Measurements from ENCODE around the gene CD164.
"Not testable (repeated sequence)": the region's sequence is repeated elsewhere in the genome, so short reads cannot be mapped to it uniquely, and the experiment has no call there.

The CD164 gene

DNA sequence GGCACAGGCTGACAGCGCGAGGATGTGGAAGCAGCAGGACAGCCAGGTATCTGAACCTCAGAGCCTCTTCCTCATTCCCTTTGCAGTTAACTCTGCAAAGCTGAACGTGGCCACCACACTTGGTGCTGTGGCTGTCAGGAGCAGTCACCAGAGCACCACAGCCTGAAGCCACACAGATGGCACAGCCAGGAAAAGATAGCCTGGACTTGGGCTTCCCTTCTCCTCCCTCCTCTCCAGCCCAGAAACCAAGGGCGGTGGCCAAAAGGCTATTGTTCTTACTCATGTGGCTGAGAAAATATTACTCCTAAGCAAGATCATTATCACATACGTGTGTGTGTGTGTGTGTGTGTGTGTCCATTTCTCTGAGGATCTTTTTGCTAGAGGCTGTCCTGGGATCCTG, 39.8 kb downstream of the CD164 start:
- FAIRE-seq, result no peak

DNA sequence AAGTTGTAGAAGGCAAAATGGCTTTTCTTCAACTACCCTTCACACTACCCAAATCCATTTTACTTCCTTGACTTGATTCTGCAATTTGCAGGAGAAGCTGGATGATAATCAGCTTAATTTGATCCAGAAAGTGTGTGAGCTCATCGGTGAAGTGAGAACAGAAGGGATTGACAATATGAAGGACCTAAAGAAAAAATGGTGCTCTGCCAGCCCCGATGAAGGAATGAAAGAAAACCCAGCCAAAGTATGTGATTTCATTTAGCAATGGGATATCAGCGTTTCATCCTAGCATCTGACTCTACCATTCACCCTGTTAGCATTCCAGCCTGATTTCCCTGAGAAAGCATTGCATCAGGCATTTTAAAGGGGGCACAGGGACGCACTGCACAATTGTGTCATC, 41.5 kb downstream of the CD164 start:
- FAIRE-seq, result no peak

DNA sequence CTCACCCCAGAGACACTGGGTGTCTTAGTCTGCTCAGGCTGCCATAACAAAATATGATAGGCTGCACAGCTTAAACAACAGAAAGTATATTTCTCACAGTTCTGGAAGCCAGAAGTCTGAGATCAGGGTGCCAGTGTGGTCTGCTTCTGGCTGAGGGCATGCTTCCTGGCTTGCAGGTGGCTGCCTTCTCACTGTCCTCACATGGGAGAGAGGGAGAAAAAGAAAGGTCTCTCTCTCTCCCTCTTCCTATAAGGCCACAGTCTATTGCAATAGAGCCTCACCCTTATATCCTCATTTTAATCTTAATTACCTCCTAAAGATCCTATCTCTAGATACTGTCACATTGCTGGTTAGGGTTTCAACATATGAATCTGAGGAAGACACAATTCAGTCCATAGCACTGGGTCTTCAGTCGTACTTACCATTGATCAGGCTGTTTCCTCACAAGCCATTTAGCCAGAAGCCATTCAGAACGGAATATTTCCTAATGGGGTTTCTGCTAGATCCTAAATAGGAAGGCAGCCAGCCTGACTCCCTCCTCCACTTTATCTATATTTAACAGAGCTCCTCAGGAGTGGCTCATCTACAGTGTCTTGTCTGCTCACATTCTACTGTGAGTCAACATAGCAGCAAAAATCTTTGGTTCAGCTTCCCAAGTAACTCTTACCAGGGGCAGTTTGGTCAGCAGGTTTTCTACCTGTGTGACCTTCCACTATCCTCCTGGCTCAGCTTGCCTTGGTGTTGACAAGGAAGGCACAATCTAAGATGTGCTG, 42.2 kb downstream of the CD164 start:
- no peak for FAIRE-seq

DNA sequence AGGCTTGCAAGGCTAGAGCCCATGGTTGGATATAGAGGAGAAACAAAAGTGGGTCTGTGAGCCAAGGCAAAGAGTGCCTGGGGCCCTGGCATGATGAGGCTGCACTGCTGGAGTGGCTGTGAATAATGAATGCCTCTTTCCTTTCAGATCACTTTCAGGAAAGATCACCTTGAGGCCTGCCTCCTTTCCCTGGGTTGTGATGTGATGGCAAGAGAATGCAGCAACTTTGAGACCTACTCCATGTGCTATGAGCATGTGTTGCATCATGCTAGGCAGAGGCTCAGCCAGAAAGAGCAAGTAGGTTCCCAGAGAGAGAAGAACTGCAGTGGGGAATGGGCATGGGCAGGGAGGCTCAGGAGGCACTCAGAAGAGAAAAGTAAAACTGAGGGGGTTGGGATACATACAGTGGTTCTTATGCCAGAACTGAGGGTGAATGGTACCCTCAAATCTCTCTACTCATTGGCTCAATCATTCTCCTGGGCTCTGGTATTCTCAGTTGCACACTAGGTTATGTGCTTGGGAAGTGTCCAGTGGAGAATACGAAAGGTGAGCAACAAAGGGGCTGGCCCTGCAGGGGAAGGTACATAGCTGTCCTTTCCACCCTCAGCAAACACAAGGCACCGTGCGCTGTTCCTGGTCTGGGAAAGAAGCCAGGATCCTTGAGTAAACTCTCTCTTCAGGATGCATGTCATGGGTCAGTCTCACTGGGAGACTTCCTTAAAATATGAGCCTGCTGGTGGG, 45.9 kb downstream of the CD164 start:
- FAIRE-seq, result no peak

DNA sequence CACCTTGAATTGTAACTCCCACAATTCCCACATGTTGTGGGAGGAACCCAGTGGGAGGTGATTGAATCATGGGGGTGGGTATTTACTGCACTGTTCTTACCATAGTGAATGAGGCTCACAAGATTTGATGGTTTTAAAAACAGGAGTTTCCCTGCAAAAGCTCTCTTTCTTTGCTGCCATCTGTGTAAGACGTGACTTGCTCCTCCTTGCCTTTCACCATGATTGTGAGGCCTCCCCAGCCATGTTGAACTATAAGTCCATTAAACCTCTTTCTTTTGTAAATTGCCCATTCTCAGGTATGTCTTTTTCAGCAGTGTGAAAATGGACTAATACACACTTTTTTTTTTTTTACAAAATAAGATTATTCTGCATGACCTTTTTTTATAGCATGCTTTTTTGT, 48.4 kb downstream of the CD164 start:
- not testable (repeated sequence) for FAIRE-seq

DNA sequence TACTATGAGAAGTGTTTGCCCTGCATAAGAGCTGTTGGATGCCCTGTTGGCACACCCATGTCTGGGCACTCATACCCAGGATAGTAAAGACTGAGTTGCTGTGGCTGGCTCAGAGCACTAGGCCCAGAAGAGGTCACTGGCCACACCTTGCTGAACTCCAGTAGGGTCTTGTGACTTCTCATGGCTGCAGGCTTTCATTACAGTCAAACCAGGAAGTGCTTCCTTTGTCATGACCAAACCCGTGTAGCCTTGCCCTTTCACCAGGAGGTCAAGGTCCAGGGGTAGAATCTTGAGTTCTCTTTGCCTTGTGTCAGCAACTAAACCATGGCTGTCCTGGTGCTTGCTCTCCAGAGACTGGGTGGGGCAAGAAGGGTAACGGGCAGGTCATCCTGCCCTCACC, 49.5 kb downstream of the CD164 start:
- no peak for FAIRE-seq

DNA sequence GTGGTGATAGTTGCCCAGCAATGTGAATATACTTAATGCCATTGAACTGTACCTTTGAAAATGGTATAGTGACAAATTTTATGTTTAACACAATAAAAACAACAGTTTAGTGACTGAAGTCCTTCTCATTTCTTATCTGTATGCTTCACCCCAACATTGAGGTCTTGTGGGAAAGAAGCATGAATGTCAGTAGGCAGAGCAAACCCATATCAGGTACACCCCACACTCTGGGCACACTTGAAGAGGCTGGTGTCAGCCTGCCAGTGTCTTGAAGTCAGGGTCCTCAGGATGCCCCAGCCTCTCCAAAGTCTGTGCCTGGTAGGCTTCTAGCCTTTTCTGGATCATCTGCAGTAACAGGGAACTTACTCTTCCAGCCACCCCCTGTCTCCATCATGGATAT, 51.2 kb downstream of the CD164 start:
- no peak for FAIRE-seq

DNA sequence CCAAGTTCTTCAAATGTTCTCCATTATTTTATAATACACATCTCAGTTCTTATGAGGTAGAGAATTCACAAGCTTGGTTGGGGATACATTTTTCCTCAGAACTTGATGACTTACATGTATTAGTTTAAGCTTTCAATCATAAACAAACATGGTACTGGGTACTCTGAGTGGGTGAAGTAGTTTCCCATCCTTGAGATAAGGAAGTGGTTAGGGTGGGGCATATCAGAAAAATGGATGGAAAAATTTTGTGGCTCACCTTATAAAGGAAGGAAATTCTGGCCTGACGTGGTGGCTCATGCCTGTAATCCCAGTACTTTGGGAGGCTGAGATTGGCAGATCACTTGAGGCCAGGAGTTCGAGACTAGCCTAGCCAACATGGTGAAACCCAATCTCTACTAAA, 52.0 kb downstream of the CD164 start:
- no peak for FAIRE-seq

DNA sequence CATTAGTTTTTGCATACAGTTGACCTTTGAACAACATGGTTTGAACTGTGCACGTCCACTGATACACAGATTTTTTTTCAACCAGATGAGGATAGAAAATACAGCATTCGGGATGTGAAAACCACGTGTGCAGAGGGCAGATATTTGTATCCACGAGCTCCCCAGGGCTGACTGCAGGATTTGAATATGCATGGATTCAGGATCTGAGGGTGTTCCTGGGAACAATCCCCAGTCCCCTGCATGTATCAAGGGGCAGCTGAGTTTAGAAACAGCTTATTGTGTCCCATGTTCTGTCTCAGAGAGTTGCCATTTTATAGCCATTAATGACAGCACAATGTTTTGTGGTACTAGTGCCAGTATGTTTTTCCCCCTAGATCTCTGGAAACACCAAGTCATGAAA, 53.6 kb downstream of the CD164 start:
- FAIRE-seq, result no peak

DNA sequence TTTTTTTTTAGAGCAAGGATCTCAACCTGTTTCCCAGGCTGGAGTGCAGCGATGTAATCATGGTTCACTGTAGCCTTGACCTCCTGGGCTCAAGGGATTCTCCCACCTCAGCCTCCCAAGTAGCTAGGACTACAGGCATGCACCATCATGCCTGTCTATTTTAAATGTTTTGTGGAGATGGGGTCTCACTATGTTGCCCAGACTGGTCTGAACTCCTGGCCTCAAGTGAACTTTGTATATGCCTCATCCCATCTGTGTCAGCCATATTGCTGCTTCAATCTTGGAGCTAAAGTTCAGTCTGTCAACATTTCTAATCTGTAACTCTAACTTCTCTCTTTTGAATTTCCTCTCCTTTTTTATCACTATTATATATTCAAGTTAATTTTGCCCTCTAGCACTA, 54.3 kb downstream of the CD164 start:
- FAIRE-seq, result no peak

DNA sequence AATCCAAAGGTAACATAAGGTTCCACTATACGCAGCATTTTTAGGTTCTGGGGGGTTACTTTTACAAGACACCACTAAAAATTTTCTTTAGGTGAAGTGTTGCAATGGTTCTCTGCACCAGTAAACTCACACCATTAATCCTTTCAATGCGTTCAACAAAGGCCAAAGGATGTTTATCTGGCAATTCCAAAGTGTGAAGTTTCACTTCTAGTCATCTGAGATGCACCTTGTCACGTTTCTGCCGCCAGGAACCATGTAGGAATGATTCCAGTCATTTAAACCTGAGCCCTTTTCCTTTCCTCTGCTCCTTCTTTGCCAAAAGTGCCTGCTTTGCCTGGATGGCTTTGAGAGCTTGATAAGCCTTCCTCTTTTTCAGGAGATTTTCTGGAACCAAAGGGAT, 54.8 kb downstream of the CD164 start:
- no peak for FAIRE-seq

DNA sequence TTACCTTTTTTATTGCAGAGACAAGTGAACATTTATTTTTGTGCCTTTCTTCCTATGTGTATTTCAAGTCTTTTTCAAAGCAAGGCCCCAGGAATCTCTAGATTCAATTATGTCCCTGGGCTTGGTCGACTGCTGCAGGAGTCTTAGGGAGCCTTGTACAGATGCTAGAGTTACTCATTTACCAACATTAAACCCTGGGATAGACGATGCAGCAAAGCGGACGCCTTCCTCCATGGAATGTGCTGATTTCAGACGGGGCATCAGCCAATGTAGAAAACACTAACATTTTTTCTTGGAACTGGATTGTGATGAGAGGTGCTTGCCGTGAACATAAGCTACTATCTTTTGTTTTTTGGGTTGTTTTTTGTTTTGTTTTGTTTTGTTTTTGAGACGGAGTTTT, 55.9 kb downstream of the CD164 start:
- FAIRE-seq, result no peak

DNA sequence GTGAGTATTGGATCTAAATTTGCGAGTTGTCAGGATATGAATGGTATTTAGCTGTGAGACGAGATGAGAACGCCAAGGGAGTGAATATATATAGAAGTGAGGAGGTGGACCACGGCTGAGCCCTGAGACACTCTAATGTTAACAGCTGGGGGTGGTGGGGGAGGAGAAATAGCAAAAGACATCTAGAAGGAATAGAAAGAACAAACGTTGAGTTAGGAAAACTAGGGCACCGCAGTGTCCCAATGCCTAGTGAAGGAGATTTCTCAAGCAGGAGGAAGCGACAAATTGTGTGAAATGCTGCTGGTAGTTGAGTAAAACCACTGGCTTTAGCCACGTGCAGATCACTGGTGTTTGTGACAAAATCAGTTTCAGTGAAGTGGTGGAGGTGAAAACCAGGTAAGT, 56.9 kb downstream of the CD164 start:
- no peak for FAIRE-seq

DNA sequence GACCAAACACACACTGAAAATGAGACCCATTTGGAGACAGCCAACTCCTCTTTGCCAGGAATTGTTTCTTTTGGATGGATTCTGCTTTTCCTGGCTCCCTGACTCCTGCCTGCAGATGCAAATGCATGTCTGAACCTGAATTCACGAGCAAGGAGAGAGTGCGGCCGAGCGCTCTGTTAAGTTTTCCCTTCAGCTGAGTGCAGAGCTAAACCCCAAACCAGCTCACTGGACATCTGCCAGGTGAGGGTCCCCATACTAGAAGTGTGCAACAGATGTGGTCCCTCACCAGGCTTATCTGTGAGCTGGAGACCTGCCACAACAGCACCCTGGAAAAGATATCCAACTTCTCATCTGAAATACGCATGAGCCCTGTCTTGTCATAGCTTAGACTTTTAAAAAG, 59.0 kb downstream of the CD164 start:
- no peak for FAIRE-seq

DNA sequence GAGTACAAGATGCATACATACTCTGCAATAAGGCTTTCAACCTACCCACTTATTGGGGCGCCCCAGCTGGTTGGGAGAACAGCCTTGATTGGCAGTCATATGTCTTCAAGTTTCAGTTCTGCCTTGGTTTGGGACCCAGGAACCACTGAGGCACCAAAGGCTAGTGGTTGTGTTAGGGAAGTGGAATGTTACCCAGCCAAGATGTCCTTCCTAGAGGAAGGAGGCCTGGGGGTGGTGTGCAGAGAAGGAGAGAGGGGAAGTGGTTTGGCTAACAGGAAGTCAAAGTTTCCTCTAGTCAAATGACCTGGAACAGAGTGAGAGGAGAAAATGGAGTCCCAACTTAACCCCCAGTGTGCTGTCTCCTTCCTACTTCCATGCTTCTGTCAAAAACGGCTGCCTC, 59.4 kb downstream of the CD164 start:
- no peak for FAIRE-seq

DNA sequence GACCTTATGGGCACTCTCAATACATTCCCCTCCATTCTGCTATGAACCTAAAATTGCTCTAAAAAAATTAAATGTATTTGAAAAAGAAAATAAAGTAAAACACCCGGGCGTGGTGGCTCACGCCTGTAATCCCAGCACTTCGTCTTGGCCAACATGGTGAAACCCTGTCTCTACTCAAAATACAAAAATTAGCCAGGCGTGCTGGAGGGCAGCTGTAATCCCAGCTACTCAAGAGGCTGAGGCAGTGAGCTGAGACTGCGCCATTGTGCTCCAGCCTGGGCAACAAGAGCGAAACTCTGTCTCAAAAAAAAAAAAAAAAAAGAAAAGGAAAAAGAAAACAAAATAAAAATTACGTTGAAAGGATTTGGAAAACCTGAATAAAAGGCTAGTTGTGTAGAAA, 60.5 kb downstream of the CD164 start:
- FAIRE-seq, result no peak

DNA sequence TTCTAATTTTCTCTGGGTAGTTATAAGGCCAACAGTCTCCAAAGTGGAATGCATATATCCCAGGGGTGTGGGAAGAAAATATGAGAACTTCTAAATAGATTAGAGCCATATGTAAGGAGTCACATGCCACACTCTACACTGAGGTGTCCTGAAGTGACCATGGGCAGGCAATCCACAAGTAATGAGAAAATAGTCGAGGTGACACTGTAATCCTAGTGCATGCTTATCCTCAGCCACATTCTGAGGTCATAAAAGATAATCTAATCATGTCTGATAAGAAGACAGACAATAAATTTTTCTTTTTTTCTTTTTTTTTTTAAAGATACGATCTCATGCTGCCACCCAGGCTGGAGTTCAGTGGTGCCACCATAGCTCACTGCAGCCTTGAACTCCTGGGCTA, 62.2 kb downstream of the CD164 start:
- FAIRE-seq, result no peak

DNA sequence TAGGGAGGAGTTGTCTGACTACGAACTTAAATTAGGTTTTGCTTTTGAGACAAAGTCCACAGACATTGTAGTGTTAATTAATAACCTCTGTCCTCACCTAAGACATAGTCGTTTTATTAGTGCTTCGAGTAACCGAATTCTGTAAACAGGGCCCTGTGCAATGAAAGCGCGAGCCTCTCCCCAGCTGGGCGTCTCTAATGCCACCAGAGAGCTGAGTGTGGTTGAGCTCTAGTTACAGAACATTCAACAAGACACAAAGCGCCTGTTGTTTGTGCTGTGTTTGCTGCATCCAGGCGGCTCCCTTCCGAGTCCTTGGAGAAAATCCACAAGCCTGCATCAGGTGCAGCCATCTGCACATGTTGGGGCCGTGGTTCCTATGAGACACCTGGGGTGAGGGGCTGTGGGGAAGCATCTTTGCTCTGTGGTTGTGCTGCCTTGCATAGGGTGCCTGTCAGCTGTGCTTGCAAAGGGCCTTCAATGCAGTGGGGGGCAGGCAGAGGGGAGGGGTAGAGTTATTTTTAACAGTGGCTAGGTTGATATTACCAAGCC, 63.9 kb downstream of the CD164 start:
- no peak for FAIRE-seq

DNA sequence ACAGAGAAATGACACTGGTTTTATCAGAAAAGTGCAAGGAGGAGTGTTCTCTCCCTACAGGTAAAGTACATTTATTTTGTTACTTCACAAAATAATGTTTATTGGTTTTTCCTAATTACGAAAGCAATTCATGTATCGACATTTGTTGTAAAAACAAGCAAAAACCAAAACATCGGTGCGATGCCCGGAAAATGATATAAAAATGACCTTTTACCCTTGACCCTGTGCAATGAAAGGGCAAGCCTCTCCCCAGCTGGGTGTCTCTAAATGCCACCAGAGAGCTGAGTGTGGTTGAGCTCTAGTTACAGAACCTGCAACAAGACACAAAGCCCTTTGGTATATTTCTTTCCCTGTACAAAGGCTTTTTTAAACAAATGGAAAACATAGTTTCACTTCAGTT, 65.4 kb downstream of the CD164 start:
- FAIRE-seq, result no peak
